Activated naive CD4-positive, alpha-beta T cell treated with anti-CD3 and anti-CD28 coated beads, Interleukin-2, amount 10 ng/mL, durations not matched to agents 7 days and 5 days (primary cell): ENCODE measurements around the gene ZNF20.
"Not testable (repeated sequence)": the region's sequence is repeated elsewhere in the genome, so short reads cannot be mapped to it uniquely, and the experiment has no call there.

Source experiments
- CTCF ChIA-PET: fragments of 350-600 bp; sonication (Branson Sonifier 250); formaldehyde crosslinking; loops from one replicate; lab custom pipeline; 2021; ENCODE audit warnings: antibody characterized with exemption; lab: Charles Lee
- DNase-seq: peaks from one replicate; pipeline ENCODE4 v3.0.0-alpha.2; 2020
- H3K27ac Mint-ChIP-seq: one replicate; pipeline ENCODE4 v1.8.0; 2021; ENCODE audit warnings: mild to moderate bottlenecking, moderate library complexity, mixed read lengths
- H3K27me3 Mint-ChIP-seq: one replicate; pipeline ENCODE4 v1.8.0; 2021; ENCODE audit warnings: mild to moderate bottlenecking, mixed read lengths
- H3K36me3 Mint-ChIP-seq: one replicate; pipeline ENCODE4 v1.8.0; 2021; ENCODE audit warnings: mixed read lengths
- H3K4me1 Mint-ChIP-seq: one replicate; pipeline ENCODE4 v1.8.0; 2021; ENCODE audit warnings: mixed read lengths
- H3K4me3 Mint-ChIP-seq: one replicate; pipeline ENCODE4 v1.8.0; 2021; ENCODE audit warnings: mild to moderate bottlenecking, moderate library complexity, mixed read lengths
- H3K9me3 Mint-ChIP-seq: one replicate; pipeline ENCODE4 v1.8.0; 2021; ENCODE audit warnings: mixed read lengths

The ZNF20 gene

GRCh38 chr19:12140545-12141404 lies 625 bp upstream of the ZNF20 start:
- CTCF ChIA-PET, result interaction anchor here (0.7 to 3.4 kb wide), 15 partner anchors 16 to 343 kb away, joined by 3 to 45 read pairs (median 4); partner anchors contain the start of genes ZNF491, ZNF625, ZNF700 and ZNF763
- peaks cover 18% of the 10 kb centered on the region for H3K9me3 Mint-ChIP-seq
- H3K36me3 Mint-ChIP-seq, result peaks cover 33% of the 10 kb centered on the region
- peak overlapping the region; percentile 93 for H3K4me3 Mint-ChIP-seq
- H3K27ac Mint-ChIP-seq, result peak overlapping the region; percentile 50
- no peaks in the 10 kb centered on the region for H3K27me3 Mint-ChIP-seq
- peak; percentile 90 for DNase-seq
- peaks cover 33% of the 10 kb centered on the region for H3K4me1 Mint-ChIP-seq

DNA sequence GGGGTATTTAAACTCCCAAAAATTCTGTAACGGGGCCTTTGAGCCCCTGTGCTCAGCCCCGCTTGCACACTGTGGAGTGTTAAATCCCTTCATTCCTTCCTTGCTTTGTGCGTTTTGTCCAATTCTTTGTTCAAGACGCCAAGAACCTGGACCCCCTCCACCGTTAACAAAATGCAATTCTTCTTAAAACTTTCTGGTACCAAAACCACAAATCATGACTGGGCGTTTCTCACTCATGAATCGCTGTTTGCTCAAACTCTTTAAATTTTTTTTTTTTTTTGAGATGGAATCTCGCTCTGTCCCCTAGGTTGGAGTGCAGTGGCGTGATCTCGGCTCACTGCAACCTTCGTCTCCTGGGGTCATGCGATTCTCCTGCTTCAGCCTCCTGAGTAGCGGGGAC lies 881 bp downstream of the ZNF20 start:
- CTCF ChIA-PET, result interaction anchor here (3.4 kb wide), 1 partner anchor 216 kb away, joined by 45 read pairs; the partner anchor contains the start of gene ZNF700
- peak overlapping the region; percentile 70 for H3K27ac Mint-ChIP-seq
- peaks cover 38% of the 10 kb centered on the region for H3K36me3 Mint-ChIP-seq
- peaks cover 12% of the 10 kb centered on the region for H3K9me3 Mint-ChIP-seq
- no peak for DNase-seq
- H3K27me3 Mint-ChIP-seq, result no peaks in the 10 kb centered on the region
- H3K4me3 Mint-ChIP-seq, result peak overlapping the region; percentile 93
- H3K4me1 Mint-ChIP-seq, result peaks cover 33% of the 10 kb centered on the region

DNA sequence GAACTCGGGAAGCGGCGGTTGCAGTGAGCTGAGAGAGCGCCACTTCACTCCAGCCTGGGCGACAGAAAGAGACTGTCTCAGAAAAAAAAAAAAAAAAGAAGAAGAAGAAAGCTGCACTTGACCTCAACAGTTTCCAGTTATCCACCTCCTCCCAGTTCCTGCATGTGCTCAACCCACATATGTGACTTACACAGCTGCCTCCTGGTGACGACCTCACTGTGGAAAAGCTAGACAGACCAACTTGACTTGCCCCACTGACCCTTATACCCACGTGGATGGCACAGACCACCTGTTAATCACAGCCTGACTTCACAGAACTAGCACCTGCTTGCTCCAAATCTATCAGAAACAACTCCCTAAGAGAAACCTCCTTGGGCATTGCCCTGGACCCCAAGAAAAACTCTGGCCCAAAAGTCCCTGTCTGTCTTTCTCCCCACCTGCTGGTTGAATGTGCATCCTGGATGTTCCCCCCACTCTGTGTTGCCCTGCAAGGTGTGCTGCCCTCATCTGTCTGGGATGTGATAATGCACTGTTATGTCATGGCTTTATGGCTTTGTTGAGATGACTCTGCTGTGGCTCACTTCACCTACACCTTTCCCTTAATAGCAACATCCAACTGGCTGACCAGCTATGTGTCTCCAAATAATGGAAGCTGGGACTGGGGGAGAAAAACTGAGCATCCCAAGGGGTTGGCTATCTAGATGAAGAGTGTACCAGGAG lies 2.8 kb downstream of the ZNF20 start:
- Mint-ChIP-seq H3K27me3 (no peaks in the 10 kb centered on the region), H3K36me3 (peaks cover 55% of the 10 kb centered on the region), H3K4me3 (peak overlapping the region; percentile 7), H3K27ac (no peak overlapping the region), H3K9me3 (peaks cover 26% of the 10 kb centered on the region), H3K4me1 (peaks cover 32% of the 10 kb centered on the region)
- peak; percentile 42 for DNase-seq
- CTCF ChIA-PET, result interaction anchor here (0.6 to 3.3 kb wide), 6 partner anchors 46 to 446 kb away, joined by 3 to 10 read pairs (median 4); no protein-coding TSS in a partner anchor

- H3K4me1 Mint-ChIP-seq, result peaks cover 5% of the 10 kb centered on the region
- peaks cover 64% of the 10 kb centered on the region for H3K36me3 Mint-ChIP-seq
- no peak overlapping the region for H3K27ac Mint-ChIP-seq
- CTCF ChIA-PET, result interaction anchor here (0.6 kb wide), 1 partner anchor 157 kb away, joined by 3 read pairs; no protein-coding TSS in a partner anchor
- DNase-seq, result no peak
- peaks cover 54% of the 10 kb centered on the region for H3K9me3 Mint-ChIP-seq
- no peaks in the 10 kb centered on the region for H3K27me3 Mint-ChIP-seq
- H3K4me3 Mint-ChIP-seq, result no peak overlapping the region
Observed at GRCh38 chr19:12133069-12133468, 7.1 kb downstream of the ZNF20 start.

GRCh38 chr19:12126707-12127106 lies 13.4 kb downstream of the ZNF20 start:
- Mint-ChIP-seq H3K27me3 (no peaks in the 10 kb centered on the region), H3K36me3 (peaks cover 10% of the 10 kb centered on the region), H3K27ac (no peak overlapping the region), H3K4me3 (no peak overlapping the region), H3K4me1 (no peaks in the 10 kb centered on the region), H3K9me3 (peaks cover 38% of the 10 kb centered on the region)
- CTCF ChIA-PET, result no interaction called here
- DNase-seq, result peak; percentile 37

- no peaks in the 10 kb centered on the region for H3K4me1 Mint-ChIP-seq
- peaks cover 16% of the 10 kb centered on the region for H3K36me3 Mint-ChIP-seq
- CTCF ChIA-PET, result interaction anchor here (1.2 kb wide), 1 partner anchor 24 kb away, joined by 3 read pairs; no protein-coding TSS in a partner anchor
- no peak overlapping the region for H3K27ac Mint-ChIP-seq
- DNase-seq, result no peak
- H3K4me3 Mint-ChIP-seq, result no peak overlapping the region
- H3K9me3 Mint-ChIP-seq, result peaks cover 33% of the 10 kb centered on the region
- H3K27me3 Mint-ChIP-seq, result no peaks in the 10 kb centered on the region
Observed at GRCh38 chr19:12117201-12117970, 22.8 kb downstream of the ZNF20 start.

DNA sequence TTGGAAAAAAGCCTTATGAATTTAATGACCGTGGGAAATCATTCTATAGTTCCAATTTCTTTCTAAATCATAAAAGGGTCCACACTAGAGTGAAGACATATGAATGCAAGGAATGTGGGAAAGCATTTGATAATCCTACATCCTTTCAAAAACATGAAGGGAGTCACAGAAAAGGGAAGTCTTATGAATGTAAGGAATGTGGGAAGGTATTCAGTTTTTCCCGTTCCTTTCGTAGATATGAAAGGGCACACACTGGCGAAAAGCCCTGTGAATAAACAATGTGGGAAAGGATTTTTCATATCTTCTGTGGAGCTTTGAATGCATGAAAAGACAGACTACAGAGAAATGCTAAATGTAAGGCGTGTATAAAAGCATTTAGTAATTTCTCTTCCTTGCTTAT lies 27.0 kb downstream of the ZNF20 start:
- CTCF ChIA-PET, result no interaction called here
- DNase-seq, result no peak
- Mint-ChIP-seq H3K27ac (no peak overlapping the region), H3K4me1 (no peaks in the 10 kb centered on the region), H3K9me3 (peaks cover 51% of the 10 kb centered on the region), H3K27me3 (no peaks in the 10 kb centered on the region), H3K4me3 (no peak overlapping the region), H3K36me3 (peaks cover 38% of the 10 kb centered on the region)

DNA sequence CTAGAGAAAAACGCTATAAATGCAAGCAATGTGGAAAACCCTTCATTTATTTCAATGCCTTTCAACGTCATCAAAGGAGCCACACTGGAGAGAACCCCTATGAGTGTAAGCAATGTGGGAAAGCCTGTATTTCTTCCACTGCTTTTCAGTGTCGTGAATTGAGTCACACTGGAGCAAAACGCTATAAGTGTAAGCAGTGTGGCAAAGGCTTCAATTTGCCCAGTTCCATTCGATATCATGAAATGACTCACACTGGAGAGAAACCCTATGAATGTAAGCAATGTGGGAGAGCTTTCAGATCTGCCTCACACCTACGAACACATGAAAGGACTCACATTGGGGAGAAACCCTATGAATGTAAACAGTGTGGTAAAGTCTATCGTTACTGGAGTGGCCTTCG lies 27.4 kb downstream of the ZNF20 start:
- H3K36me3 Mint-ChIP-seq, result peaks cover 38% of the 10 kb centered on the region
- CTCF ChIA-PET, result no interaction called here
- peaks cover 51% of the 10 kb centered on the region for H3K9me3 Mint-ChIP-seq
- H3K4me1 Mint-ChIP-seq, result no peaks in the 10 kb centered on the region
- DNase-seq, result no peak
- H3K27me3 Mint-ChIP-seq, result no peaks in the 10 kb centered on the region
- H3K4me3 Mint-ChIP-seq, result no peak overlapping the region
- no peak overlapping the region for H3K27ac Mint-ChIP-seq

DNA sequence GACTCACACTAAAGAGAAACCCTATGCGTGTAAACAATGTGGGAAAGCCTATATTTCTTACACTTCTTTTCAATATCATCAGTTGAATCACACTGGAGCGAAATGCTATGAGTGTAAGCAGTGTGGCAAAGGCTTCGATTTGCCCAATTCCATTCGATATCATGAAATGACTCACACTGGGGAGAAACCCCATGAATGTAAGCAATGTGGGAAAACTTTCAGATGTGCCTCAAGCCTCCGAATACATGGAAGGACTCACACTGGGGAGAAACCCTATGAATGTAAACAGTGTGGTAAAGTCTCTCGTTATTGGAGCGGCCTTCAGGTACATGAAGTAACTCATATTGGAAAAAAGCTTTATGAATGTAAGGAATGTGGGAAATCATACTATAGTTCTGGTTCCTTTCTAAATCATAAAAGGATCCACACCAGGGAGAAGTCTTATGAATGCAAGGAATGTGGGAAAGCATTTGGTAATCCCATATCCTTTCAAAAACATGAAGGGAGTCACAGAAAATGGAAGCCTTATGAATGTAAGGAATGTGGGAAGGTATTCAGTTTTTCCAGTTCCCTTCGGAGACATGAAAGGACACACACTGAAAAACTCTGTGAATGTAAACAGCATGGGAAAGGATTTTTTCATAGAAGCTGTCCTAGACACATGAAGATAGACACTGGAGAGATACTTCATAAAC lies 28.1 kb downstream of the ZNF20 start:
- Mint-ChIP-seq H3K9me3 (peaks cover 52% of the 10 kb centered on the region), H3K4me1 (no peaks in the 10 kb centered on the region), H3K27me3 (no peaks in the 10 kb centered on the region), H3K4me3 (no peak overlapping the region), H3K27ac (no peak overlapping the region), H3K36me3 (peaks cover 38% of the 10 kb centered on the region)
- no peak for DNase-seq
- CTCF ChIA-PET, result no interaction called here

DNA sequence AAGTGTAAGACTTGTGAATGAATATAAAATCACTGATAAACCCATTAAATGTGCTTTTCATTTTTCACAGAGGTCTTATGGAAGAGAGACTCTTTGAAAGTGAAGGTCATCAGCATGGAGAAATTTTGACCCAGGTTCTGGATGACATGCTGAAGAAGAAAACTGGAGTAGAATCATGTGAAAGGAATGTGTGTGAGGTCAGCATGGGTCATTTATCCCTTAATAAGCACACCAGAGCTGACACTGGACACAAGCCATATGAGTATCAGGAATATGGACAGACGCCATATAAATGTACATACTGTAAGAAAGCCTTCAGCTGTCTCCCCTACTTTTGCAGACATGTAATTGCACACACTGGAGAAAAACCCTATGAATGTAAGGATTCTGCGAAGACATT lies 29.0 kb downstream of the ZNF20 start:
- Mint-ChIP-seq H3K4me3 (no peak overlapping the region), H3K4me1 (no peaks in the 10 kb centered on the region), H3K27me3 (no peaks in the 10 kb centered on the region), H3K36me3 (peaks cover 35% of the 10 kb centered on the region), H3K9me3 (peaks cover 52% of the 10 kb centered on the region), H3K27ac (no peak overlapping the region)
- DNase-seq, result no peak
- CTCF ChIA-PET, result no interaction called here

DNA sequence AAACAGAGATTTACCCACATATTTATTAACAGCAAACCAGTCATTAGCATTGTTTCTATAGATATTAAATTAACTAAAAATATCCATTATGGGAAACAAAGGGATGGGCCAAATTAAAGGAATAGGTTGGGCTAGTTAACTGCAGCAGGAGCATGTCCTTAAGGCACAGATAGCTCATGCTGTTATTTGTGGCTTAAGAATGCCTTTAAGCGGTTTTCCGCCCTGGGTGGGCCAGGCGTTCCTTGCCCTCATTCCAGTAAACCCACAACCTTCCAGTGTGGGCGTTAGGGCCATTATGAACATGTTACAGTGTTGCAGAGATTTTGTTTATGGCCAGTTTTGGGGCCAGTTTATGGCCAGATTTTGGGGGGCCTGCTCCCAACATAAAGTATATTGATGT lies 36.2 kb downstream of the ZNF20 start:
- H3K9me3 Mint-ChIP-seq, result peaks cover 39% of the 10 kb centered on the region
- H3K4me1 Mint-ChIP-seq, CTCF ChIA-PET: not testable (repeated sequence)

GRCh38 chr19:12098040-12098439 lies 42.1 kb downstream of the ZNF20 start:
- Mint-ChIP-seq H3K27ac (no peak overlapping the region), H3K9me3 (peaks cover 45% of the 10 kb centered on the region), H3K4me3 (no peak overlapping the region), H3K4me1 (peaks cover 9% of the 10 kb centered on the region), H3K36me3 (peaks cover 12% of the 10 kb centered on the region), H3K27me3 (no peaks in the 10 kb centered on the region)
- CTCF ChIA-PET, result no interaction called here
- no peak for DNase-seq

More for the DNA sequence above, 36.2 kb downstream of the ZNF20 start:
- H3K4me3 Mint-ChIP-seq, DNase-seq, H3K36me3 Mint-ChIP-seq, H3K27ac Mint-ChIP-seq, H3K27me3 Mint-ChIP-seq: not testable (repeated sequence)

- no peak overlapping the region for H3K27ac Mint-ChIP-seq
- peaks cover 39% of the 10 kb centered on the region for H3K9me3 Mint-ChIP-seq
- H3K27me3 Mint-ChIP-seq, result peaks cover 13% of the 10 kb centered on the region
- H3K4me3 Mint-ChIP-seq, result no peak overlapping the region
- H3K36me3 Mint-ChIP-seq, result peaks cover 14% of the 10 kb centered on the region
- DNase-seq, result no peak
- CTCF ChIA-PET, result interaction anchor here (1.2 kb wide), 1 partner anchor 10 kb away, joined by 3 read pairs; no protein-coding TSS in a partner anchor
- H3K4me1 Mint-ChIP-seq, result peaks cover 21% of the 10 kb centered on the region
Observed at GRCh38 chr19:12095111-12095790, 44.9 kb downstream of the ZNF20 start.
